GM23338 (cell line): Measurements from ENCODE around the gene NUP98.

Experiments used
- CREB1 ChIP-seq: fragments of 250-450 bp; sonication (Bioruptor Pico); IDR thresholded peaks from 2 replicates; pipeline ENCODE4 v1.5.0; 2020; ENCODE audit warnings: low read depth, mild to moderate bottlenecking, moderate library complexity
- EZH2 ChIP-seq: fragments of 200-600 bp; sonication (generic); IDR thresholded peaks from one replicate; pipeline ENCODE4 v1.8.0; 2017; ENCODE audit warnings: antibody characterized with exemption, mild to moderate bottlenecking, low read depth; ENCODE audit not compliant: unreplicated experiment
- EZH2phosphoT487 ChIP-seq: fragments of 200-600 bp; sonication (generic); IDR thresholded peaks from one replicate; pipeline ENCODE4 v1.8.1; 2018; ENCODE audit warnings: antibody characterized with exemption; ENCODE audit not compliant: unreplicated experiment
- TF ChIP-seq, protein P1 (sequence below), 2 experiments: fragments of 200-600 bp in 1 of 2; sonication (generic) in 1 of 2; conservative IDR thresholded peaks; 2 replicates each; pipeline versions ENCODE4 v1.5.1 to v1.6.1; 2016 to 2017; ENCODE audit warnings: antibody characterized with exemption in 2 of 2, low read depth in 2 of 2, mild to moderate bottlenecking in 2 of 2, moderate library complexity in 1 of 2
- TF ChIP-seq, protein P2 (sequence below): IDR thresholded peaks from one replicate; pipeline ENCODE4 v1.6.1; 2018; ENCODE audit warnings: antibody characterized with exemption; ENCODE audit not compliant: unreplicated experiment

DNA sequence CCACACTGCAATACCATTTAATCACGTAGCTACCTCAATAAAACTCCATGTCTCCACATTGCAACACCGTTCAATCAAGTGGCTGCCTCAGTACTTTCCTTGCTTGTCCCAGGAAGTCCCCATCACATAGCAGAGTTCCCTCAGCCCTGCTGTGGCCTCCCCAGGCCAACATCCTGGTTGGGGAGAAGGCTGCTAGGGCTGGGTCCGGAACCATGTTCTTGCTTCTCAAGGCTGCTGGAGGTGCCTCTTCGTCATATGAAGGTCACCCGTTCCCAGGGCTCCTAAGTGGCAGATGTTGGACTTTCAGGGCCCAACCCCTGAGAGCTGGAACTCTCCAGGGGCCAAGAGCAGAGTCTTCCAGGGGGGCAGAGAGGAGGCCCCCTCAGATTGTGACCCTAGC lies 158.8 kb downstream of the NUP98 start:
- TF ChIP-seq, protein P1, sequence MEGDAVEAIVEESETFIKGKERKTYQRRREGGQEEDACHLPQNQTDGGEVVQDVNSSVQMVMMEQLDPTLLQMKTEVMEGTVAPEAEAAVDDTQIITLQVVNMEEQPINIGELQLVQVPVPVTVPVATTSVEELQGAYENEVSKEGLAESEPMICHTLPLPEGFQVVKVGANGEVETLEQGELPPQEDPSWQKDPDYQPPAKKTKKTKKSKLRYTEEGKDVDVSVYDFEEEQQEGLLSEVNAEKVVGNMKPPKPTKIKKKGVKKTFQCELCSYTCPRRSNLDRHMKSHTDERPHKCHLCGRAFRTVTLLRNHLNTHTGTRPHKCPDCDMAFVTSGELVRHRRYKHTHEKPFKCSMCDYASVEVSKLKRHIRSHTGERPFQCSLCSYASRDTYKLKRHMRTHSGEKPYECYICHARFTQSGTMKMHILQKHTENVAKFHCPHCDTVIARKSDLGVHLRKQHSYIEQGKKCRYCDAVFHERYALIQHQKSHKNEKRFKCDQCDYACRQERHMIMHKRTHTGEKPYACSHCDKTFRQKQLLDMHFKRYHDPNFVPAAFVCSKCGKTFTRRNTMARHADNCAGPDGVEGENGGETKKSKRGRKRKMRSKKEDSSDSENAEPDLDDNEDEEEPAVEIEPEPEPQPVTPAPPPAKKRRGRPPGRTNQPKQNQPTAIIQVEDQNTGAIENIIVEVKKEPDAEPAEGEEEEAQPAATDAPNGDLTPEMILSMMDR (conservative IDR thresholded peaks at IDR 0.05; ENCODE audit: low read depth in 2 of 2) = no peak
- TF ChIP-seq, protein P2, sequence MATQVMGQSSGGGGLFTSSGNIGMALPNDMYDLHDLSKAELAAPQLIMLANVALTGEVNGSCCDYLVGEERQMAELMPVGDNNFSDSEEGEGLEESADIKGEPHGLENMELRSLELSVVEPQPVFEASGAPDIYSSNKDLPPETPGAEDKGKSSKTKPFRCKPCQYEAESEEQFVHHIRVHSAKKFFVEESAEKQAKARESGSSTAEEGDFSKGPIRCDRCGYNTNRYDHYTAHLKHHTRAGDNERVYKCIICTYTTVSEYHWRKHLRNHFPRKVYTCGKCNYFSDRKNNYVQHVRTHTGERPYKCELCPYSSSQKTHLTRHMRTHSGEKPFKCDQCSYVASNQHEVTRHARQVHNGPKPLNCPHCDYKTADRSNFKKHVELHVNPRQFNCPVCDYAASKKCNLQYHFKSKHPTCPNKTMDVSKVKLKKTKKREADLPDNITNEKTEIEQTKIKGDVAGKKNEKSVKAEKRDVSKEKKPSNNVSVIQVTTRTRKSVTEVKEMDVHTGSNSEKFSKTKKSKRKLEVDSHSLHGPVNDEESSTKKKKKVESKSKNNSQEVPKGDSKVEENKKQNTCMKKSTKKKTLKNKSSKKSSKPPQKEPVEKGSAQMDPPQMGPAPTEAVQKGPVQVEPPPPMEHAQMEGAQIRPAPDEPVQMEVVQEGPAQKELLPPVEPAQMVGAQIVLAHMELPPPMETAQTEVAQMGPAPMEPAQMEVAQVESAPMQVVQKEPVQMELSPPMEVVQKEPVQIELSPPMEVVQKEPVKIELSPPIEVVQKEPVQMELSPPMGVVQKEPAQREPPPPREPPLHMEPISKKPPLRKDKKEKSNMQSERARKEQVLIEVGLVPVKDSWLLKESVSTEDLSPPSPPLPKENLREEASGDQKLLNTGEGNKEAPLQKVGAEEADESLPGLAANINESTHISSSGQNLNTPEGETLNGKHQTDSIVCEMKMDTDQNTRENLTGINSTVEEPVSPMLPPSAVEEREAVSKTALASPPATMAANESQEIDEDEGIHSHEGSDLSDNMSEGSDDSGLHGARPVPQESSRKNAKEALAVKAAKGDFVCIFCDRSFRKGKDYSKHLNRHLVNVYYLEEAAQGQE = no peak
- no peak for TF ChIP-seq EZH2phosphoT487
- no peak for TF ChIP-seq CREB1 (CRISPR knock-in tag)
- TF ChIP-seq EZH2 = no peak
